H4 (cell line): ENCODE data around the gene SERPINB10. TPM values are rescaled to one million over a fixed set of nuclear protein-coding genes. Genes with fewer than 3 reads are reported as not detected.

ENCODE experiments used
- DNase-seq: peaks from one replicate; pipeline ENCODE4 v3.0.0-alpha.2; 2015; ENCODE audit warnings: low spot score
- total RNA-seq: library from RNA; depleted of rRNA; stranded (reverse); fragments of >200 nt; shearing (Covaris generic); gene quantifications from 2 replicates; pipeline ENCODE4 v1.2.3, GENCODE V29; 2014; rRNA removed

Gene SERPINB10, protein sequence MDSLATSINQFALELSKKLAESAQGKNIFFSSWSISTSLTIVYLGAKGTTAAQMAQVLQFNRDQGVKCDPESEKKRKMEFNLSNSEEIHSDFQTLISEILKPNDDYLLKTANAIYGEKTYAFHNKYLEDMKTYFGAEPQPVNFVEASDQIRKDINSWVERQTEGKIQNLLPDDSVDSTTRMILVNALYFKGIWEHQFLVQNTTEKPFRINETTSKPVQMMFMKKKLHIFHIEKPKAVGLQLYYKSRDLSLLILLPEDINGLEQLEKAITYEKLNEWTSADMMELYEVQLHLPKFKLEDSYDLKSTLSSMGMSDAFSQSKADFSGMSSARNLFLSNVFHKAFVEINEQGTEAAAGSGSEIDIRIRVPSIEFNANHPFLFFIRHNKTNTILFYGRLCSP
- total RNA-seq: 1.0 TPM in 1 of 2 replicates, not detected in the other

DNA sequence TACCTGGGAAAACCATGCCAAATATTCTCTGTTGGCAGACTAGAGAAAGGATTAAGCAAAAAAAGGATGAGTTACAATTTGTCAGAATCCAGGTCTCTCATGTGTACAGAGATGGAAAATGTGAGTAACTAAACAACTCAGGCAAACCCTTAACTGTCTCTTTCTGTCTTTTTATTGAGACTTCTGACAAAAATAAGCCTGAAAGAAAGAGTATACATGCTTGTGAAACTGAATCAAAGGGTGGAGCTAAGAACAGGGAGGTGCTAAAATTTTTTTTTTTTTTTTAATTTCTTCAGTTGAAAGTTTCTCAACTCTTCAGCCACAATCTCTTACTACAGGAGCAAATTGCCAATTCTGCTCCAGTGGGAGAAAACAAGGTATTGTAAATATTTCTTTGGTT is at the start of gene SERPINB10:
Gene SERPINB10 (plus strand): TSS at position 295 of the 400 bp plus-strand sequence. CDS start 7,553 bp downstream, outside the sequence.
- no peak for DNase-seq

DNA sequence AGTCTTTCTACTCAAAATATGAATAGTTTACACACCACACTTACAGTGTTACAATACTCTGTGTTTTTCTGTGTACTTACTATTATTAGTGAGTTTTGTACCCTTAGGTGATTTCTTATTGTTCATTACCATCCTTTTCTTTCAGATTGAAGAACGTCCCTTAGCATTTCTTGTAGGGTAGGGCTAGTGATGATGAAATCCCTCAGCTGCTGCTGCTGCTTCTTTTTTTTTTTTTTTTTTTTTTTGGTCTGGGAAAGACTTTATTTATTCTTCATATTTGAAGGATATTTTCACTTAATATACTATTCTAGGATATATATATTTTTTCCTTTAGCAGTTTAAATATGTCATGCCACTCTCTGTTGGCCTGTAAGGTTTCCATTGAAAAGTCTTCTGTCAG is 49.3 kb upstream of the SERPINB10 start:
- no peak for DNase-seq

DNA sequence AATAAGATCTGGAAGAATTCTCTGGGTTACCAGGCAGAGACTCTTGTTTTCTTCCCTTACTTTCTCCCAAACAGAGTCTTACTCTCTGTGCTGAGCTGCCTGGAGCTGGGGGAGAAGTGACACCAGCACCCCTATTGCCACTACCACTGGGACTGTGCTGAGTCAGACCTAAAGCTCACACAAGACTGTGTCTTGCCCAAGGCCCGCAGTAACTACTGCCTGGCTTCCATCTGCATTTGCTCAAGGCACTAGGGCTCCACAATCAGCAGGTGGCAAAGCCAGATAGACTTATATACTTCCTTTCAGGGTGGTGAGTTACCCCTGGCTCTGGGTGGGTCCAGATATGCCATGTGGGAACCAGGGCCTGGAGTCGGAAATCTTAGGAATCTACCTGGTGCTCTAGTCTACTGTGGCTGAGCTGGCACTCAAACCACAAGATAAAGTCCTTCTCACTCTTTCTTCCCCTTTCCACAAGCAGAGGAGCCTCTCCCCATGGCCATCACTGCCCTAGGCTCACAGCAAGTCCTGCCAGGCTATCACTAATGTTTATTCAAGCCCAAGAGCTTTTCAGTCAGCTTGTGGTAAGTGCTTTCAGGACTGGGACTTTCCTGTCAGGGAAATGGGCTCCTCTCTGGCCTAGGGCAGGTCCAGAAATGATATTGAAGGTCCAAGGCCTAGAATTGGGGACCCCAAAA is 47.8 kb upstream of the SERPINB10 start:
- no peak for DNase-seq

DNA sequence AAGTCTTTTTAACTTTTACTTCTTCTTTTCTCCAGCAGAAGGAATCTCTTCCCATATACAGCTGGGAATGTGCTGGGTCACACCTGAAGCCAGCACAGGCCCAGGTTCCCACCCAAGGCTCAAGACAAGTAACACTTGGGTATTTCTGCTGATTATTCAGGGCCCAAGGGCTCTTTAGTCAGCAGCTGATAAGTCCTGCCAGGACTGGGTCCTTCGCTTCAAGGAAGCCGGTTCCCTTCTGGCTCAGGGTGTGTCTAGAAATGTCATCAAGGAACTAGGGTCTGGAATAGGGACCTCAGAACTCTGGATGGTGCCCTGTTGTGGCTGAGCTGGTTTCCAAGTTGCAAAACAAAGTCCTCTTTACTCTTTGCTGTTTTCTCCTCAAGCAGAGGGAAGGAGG is 47.2 kb upstream of the SERPINB10 start:
- no peak for DNase-seq

DNA sequence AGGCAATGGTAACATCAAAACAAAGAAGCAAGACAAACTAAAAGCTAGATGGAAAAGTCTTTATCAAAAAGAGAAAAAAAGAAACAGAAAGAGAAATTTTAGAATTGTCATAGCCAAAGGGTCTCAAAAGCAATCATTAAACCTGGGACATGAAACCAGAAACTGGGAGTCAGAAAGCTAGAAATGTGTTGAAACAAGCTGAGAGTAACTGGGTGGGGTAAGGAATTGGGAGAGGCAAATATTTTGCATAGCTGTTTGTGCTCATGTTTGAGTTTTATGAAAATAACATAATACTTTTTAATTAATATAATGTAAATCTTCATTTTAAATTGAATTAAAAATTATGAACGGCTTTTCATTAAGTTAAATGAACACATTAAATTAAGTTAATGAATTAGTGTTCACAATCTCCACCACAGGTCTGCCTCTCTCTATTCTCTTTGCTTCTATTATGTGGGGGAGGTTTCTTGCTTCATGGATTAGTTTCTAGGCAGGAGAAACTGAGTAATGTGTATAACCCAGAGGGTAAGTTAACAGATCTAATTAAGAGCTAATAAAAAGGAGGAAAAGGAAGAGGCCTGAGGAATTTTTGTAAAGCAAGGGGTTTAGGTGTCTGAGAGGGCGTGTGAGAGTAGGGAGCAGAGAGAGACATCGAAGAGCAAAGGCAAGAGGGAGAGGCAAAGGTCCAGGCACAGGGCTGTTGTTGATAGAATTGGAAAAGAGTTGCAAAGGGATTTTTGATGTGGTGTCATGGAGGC is 40.2 kb upstream of the SERPINB10 start:
- no peak for DNase-seq

DNA sequence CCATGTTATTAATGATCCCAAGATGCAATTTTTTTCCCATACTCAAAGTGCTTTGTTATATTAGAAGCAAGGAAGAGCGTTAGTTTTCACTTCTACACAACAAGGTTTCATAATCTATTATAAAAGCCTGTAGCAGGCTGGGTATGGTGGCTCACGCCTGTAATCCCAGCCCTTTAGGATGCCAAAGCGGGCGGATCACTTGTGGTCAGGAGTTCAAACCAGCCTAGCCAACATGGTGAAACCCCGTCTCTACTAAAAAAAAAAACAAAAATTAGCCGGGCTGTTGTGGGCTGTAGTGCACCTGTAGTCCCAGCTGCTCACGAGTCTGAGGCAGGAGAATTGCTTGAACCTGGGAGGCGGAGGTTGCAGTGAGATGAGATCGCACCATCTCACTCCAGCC is 39.2 kb upstream of the SERPINB10 start:
- DNase-seq: no peak

DNA sequence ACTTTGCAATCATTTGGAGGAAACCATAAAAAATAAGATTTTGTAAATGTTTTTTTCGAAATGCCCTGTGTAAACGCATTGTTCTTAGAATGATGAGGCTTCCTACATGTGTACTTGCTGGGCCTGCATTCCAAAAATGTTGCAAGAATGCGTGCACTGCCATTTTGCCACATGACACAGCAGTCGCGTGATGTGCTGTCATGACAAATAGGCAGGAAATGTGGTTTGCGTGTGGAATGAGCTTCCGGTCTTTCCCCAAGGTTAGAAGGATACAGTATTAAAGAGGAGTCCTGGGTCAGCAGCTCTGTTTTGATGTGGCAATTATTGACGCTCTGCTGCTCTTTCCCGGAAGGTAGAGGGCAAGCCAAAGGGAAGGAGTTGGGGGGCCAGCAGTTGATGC is 38.4 kb upstream of the SERPINB10 start:
- peak; percentile 96 for DNase-seq

DNA sequence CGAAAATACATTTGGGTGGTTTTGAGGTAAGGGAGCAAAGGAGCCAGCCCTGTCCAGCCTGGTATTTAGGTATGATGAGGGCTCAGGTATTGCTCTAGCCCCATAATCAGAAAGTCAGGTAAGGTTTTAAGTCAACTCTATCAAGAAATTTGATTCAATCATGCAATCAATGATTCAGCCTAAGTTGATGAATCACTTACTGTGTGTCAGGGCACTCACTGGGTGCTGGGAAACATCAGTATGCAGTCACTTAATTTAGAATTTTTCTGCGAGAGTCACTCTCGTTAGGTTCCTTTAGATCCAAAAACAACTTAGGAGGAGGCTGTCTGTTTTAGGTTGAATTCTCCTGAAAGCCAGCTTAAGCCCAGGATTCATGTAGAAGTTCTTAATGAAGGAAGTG is 37.9 kb upstream of the SERPINB10 start:
- no peak for DNase-seq

DNA sequence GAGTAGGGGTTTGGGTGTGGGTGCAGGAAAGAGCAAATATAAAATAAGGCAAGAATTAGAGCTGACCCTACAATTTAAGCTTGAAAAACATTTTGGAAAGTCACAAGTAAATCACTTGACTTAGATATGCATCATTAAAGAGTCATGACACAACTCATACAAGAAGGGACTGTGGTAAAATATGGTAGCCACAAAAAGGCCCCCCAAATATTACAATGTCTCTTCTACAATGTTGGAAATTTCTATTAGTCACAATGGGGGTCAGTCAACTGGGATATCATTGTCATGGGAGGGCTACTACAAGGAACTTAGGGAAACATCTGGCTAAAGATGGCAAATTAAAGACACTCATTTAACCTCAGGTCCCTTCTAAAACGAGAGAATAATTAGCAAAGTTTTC is 35.9 kb upstream of the SERPINB10 start:
- DNase-seq: no peak

DNA sequence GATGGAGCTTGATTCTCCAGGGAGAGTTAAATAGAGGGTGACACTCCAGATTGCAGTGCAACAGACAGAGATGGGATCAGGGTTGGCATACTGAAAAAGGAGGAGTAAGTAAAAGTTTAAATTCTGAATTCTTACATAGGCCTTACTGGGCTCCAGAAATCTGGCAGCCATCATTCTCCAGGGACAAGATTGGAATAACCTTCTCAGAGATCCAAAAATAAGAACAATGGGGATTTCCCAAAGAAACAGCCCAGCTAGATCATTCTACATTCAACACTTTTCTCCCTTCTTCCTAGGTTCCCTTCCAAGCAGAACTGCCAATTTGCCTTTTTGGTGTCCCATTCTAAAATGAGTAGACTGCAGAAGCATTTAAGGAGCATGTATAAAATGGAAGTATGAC is 35.2 kb upstream of the SERPINB10 start:
- no peak for DNase-seq

DNA sequence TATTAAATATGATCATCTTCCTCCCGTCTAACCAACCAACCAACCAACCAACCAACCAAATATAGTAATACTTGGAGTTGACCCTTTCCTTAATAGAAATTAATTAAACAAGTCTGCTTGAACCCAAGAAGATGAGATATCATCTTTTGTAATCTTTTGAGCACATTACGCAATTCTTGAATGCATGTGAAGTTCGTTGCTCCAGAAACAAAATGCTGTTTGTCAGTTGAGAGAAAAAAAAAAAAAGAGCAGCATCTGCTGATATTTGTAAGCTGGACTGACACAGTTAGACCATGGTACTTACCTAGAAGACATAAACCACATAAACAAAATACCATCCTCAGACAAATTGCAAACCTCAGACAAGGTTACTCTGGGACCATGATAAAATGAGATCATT is 29.4 kb upstream of the SERPINB10 start:
- no peak for DNase-seq

DNA sequence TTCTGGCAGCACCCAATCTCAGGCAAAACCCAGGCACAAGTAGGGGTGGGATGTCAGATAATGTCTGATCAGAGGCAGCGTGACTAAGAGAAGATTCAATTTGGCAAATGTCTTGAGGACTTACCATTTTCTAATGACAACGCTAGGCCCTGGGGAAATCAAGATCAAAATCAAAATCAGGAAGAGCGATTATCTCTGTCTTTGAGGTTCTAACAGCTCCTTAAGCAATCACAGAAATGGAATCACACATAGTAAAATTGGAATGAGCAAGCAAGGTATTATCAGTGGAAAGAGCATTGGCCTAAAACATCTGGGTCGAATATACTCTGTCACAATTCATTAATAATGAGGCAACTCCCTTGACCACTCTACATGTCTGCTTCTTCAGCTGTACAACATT is 28.8 kb upstream of the SERPINB10 start:
- DNase-seq: no peak

DNA sequence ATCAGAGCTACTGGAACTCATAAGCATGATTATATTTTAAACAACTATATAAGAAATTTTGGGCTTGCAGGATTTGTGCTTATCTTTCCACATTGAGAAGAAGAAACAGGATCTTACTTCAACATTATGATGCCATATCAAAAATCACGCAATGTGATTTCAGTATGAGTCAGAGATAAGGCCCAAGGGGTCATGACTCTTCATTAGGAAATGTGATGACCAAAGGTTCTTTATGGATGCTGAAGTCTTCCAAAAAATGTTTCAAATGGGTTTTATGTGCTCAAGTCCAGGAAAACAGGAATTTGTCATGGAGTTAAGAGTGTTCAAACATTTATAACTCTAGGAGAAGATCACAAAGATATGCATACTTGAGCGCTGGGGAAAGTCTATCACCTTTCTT is 28.0 kb upstream of the SERPINB10 start:
- DNase-seq: no peak

DNA sequence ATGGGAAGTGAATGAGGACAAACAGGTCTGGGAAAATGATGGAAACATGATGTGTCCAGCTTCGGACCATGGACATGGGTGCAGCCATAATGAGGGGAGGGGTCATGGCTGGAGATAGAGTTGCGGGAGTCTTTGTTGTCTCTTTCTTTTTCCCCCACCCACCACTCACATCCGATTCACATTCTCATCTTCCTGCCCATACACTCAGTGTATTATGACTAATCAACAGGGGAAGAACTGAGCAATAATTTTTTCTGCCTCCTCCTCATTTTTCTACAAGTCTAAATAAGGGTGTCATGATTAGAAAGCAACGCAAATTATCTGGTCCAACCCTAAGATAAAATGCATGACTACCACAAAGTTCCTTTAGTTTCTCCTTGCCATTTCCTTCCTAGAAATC is 25.9 kb upstream of the SERPINB10 start:
- no peak for DNase-seq

DNA sequence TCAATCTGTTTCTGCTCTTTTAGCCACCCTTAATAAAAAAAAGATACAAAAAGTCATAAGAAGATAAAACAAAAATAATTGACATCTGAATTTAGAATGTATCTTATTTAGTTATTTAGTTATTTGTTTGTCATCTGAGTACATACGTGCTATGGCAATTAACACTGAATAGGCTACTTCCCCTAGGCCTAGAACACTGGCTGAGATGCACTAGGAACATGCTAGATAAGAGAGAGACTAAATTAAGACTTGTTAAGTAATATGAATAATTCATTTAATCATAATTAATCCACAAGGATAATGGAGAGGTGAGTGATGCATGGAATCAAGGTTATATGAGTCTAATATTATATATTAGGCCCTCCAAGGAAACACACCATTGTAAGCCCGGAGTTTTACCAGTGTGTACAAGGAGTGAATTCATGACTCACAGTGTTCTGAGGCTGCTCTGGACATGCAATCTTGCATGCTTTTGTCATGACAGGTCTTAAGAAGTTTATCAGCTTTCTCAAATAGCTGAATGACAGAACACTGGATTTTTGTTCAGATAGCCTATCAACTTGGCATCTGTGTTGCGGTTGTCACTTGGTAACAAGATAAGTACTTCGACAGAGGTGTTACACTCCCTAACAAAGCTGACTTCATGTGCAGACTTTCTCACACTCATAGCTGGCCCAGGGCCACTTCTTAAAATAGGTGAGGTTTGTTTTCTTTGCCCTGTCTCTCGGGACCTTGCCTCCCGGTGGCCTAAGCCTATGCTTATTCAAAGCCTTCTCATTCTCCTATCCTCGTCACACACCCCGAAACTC is 25.2 kb upstream of the SERPINB10 start:
- peak; percentile 76 for DNase-seq

DNA sequence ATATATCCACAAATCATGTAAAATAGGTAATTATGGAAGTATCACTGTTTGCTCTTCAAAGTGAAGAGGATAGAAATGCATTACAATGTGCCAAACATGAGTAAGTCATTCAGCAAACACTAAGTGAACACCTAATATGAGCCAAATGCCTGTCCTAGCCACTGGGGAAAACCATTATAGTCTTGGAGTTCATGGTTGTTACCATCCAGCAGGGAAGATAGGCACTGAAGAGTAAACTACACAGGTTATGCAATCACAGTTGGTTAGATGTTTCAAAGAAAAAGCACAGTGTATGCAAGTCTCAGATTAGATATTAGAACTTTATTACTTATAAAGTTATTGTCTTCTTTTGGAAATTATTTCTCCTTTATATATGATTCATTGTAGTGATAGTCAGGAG is 24.1 kb upstream of the SERPINB10 start:
- DNase-seq: no peak

DNA sequence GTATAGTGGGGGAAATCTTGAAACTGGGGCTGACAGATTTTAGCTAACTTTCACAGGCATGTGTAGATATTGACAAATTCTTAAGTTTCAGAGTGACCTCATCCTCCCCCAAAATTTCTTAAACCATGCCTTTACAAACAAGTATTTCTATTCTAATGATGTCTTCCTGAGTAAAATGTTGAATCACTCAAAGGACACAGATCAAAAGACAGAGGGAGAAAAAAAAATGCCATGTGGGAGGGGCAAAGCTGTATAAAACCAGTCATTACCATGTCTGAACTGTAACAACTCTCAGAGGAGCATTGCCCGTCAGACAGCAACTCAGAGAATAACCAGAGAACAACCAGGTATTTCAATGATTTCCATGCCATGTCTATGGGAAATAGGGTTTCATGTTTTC is 20.3 kb upstream of the SERPINB10 start, which contains the start of gene SERPINB2:
Gene SERPINB2 (plus strand): TSS at position 282 of the 400 bp plus-strand sequence. CDS start 3,740 bp downstream, outside the sequence.
- DNase-seq: no peak

DNA sequence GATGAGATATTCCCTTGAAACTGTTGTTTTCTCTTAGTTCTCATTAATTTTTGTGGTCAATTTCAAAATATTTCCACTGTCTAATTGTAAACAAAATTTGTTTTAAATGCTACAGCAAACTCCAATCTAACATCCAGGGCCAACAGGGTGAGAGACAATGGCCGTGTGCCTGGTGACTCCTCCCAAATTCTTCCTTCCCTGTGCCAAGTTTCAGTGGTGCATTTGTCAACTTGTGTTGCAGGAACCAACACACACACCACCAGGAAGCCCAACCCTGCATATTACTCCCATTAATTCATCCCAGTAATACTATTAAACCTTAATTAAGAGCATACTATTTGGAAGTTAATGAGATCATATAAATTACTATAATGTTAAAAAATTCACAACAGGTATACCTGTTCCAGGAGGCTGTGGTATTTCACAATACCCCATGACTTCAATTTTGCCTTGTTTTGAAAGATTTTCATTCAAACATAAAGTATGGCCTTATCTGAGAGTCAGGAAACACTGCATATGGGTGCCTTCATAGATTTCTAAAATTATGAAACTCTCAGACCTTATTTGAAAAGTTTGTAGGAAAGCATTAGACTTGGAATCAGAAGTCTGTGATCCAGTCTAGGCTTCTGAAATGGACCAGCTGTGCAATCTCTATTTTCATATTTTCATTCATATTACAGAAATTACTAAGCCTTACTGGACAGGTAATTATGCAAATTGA is 19.1 kb upstream of the SERPINB10 start:
- DNase-seq: no peak

DNA sequence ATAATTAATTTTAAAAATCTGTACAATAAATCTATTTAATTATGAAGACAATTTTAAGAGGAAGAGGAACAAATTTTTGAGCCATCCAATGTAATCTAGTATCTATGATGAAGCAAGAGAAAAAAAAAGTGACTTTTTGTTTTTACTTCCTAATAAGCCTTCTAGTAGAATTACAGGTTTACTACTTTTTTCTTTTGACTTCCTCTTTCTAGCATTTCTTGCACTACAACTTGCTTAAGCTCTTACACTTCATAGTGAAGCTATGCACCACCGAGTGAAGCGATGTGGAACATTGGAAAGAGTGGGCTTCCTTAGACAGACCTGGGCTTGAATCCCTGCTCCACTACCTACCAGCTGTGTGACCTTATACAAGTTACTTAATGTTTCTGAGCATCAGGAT is 18.1 kb upstream of the SERPINB10 start:
- no peak for DNase-seq

DNA sequence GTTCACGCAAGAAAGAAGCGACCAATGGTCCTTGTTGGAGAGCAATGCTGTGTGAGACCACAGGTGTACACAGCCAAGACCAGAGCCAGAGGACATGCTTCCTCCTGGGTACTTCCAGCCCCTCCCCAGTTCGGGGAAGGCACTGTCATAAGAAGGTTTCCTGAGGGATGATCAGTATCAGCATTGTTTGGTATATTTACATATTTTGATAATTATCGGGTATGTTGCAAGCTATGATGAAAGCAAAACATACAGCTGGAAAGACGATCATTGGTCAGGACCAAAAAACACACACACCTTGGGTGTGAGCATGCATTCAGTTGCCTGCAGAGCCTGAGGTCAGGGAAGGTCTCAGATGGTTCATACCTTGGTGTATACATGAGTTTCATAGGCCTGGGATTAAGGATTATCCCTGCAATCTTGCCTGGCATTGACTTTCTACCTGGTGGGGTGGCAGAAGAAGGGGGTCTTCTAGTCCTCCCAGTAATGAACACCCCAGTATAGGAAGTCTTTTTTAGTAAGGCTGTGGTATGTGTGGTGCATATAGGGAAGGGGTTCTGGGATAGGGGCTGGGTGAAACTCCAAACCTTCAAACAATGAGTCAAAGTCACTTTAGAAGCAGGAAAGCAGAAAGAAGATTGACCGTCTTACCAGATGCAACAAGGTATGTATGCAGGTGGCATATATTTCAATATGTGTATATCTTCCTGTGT is 17.4 kb upstream of the SERPINB10 start:
- DNase-seq: no peak
